Body of pancreas (tissue), 4 donors: ENCODE measurements around the gene BSPRY. TPM values are rescaled to one million over a fixed set of nuclear protein-coding genes. Genes with fewer than 3 reads are reported as not detected.

Source experiments
- ATAC-seq: fragments of 150-250 bp; one replicate; pipeline ENCODE4 v1.9.1; 2016
- DNase-seq, 4 donors: peaks; one replicate each; pipeline ENCODE4 v3.0.0-alpha.2; 2019
- H3K27ac ChIP-seq, 4 donors: fragments of 200-600 bp; sonication (generic); 1 replicate in 3 of 4; 2 replicates in 1 of 4; pipeline versions ENCODE4 v1.5.1 to v1.6.1; 2016 to 2019; ENCODE audit warnings: mild to moderate bottlenecking in 1 of 4, mixed read lengths in 1 of 4, moderate library complexity in 1 of 4
- H3K27me3 ChIP-seq, 2 donors: fragments of 200-600 bp; sonication (generic); one replicate each; pipeline ENCODE4 v1.6.0; 2016; ENCODE audit warnings: mild to moderate bottlenecking in 1 of 2
- H3K36me3 ChIP-seq, 2 donors: fragments of 200-600 bp; sonication (generic); replicated peaks in 1 of 2; 2 replicates each; pipeline ENCODE4 v1.5.1; 2016; ENCODE audit warnings: low read depth in 2 of 2; ENCODE audit not compliant: insufficient read depth in 1 of 2
- H3K4me1 ChIP-seq: fragments of 200-600 bp; sonication (generic); one replicate; pipeline ENCODE4 v1.6.0; 2016
- H3K4me3 ChIP-seq, 2 donors: fragments of 200-600 bp; sonication (generic); 1 replicate in 1 of 2; 2 replicates in 1 of 2; pipeline ENCODE4 v1.5.1; 2016 to 2019
- H3K9me3 ChIP-seq, 3 donors: fragments of 200-600 bp; sonication (generic); 1 replicate in 2 of 3; 2 replicates in 1 of 3; pipeline ENCODE4 v1.5.1; 2016
- CTCF ChIP-seq, 7 experiments: fragments of 450-650 bp in 4 of 7; fragments of 200-600 bp in 3 of 7; sonication (generic) in 3 of 7; IDR thresholded peaks; one replicate each; pipeline ENCODE4 v1.5.1; 2016 to 2019; ENCODE audit warnings: antibody characterized with exemption in 7 of 7
- POLR2A ChIP-seq, 3 donors: fragments of 450-650 bp; IDR thresholded peaks; one replicate each; pipeline ENCODE4 v1.6.1; 2016; ENCODE audit warnings: antibody characterized with exemption in 3 of 3, mild to moderate bottlenecking in 2 of 3
- WGBS, 2 donors: methylation state at CpG; one replicate each; pipeline ENCODE4 v1.1.5; 2017; 5-methylcytosine and 5-hydroxymethylcytosine counted together
- intact Hi-C: fragments of 100-400 bp; cut with DNase I; formaldehyde crosslinking; loops from one replicate; pipeline ENCODE4 v1.15.1; 2023
- total RNA-seq, 2 donors: library from RNA; depleted of rRNA; stranded (reverse); fragments of >200 nt; gene quantifications; one replicate each; pipeline ENCODE4 v1.1.0, GENCODE V29; 2016

BSPRY gene
- total RNA-seq, 2 donors from 2014 or later: 27.0 to 47.0 TPM

GRCh38 chr9:113320051-113320450, 29.3 kb upstream of the BSPRY start:
- Histone ChIP-seq H3K27me3 (no peaks in the 10 kb centered on the region), H3K4me1 (no peaks in the 10 kb centered on the region), H3K4me3 (no peak overlapping the region), H3K36me3 (peaks cover 0 to 1% of the 10 kb centered on the region in 2 donors), H3K27ac (no peak overlapping the region), H3K9me3 (no peaks in the 10 kb centered on the region)
- TF ChIP-seq CTCF (IDR thresholded peaks at IDR 0.05) (no peak), POLR2A (IDR thresholded peaks at IDR 0.05) (no peak)
- WGBS, 2 donors: 87 to 95% methylated on average over 3 of the region's 3 CpGs
- no peak for ATAC-seq
- intact Hi-C loops: no loop called here
- DNase-seq: no peak

DNA sequence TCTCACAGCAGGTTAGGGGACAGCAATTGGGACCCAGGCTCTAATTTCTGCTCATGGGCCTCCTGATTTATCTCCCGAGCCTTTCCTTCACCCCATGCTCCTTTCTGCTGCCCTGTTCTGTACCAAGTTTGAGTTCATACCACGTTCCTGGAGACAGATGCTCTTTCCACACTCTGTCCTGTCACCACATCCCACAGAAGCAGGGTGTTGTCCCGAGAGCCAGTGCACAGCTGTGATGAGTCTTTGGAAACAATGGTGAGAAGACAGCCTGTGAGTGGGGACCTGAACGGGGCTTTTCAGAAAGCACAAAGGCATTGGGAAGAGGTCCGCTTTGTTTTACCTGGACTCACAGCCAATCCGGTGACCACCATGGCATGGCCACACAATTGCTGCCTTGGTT, 26.7 kb upstream of the BSPRY start:
- ATAC-seq: no peak
- WGBS, 2 donors: 73 to 80% methylated on average over 6 of the region's 6 CpGs

GRCh38 chr9:113326230-113326629, 23.1 kb upstream of the BSPRY start:
- DNase-seq: no peak
- no peaks in the 10 kb centered on the region for H3K4me1 ChIP-seq
- 89 to 95% methylated on average over 4 of the region's 4 CpGs for WGBS, 2 donors
- H3K4me3 ChIP-seq: no peak overlapping the region
- TF ChIP-seq CTCF (IDR thresholded peaks at IDR 0.05): no peak
- no peak for TF ChIP-seq POLR2A (IDR thresholded peaks at IDR 0.05)
- H3K9me3 ChIP-seq: no peaks in the 10 kb centered on the region
- no peak overlapping the region for H3K27ac ChIP-seq
- ATAC-seq: no peak
- H3K36me3 ChIP-seq: no peaks in the 10 kb centered on the region
- no peaks in the 10 kb centered on the region for H3K27me3 ChIP-seq
- intact Hi-C loops: no loop called here

More for the DNA sequence above, 26.7 kb upstream of the BSPRY start:
- no peak for DNase-seq
- intact Hi-C loops: no loop called here
- Histone ChIP-seq H3K9me3 (no peaks in the 10 kb centered on the region), H3K4me3 (no peak overlapping the region), H3K4me1 (no peaks in the 10 kb centered on the region), H3K27ac (no peak overlapping the region), H3K27me3 (no peaks in the 10 kb centered on the region), H3K36me3 (peaks cover 0 to 1% of the 10 kb centered on the region in 2 donors)
- TF ChIP-seq POLR2A (IDR thresholded peaks at IDR 0.05): no peak
- no peak for TF ChIP-seq CTCF (IDR thresholded peaks at IDR 0.05)

DNA sequence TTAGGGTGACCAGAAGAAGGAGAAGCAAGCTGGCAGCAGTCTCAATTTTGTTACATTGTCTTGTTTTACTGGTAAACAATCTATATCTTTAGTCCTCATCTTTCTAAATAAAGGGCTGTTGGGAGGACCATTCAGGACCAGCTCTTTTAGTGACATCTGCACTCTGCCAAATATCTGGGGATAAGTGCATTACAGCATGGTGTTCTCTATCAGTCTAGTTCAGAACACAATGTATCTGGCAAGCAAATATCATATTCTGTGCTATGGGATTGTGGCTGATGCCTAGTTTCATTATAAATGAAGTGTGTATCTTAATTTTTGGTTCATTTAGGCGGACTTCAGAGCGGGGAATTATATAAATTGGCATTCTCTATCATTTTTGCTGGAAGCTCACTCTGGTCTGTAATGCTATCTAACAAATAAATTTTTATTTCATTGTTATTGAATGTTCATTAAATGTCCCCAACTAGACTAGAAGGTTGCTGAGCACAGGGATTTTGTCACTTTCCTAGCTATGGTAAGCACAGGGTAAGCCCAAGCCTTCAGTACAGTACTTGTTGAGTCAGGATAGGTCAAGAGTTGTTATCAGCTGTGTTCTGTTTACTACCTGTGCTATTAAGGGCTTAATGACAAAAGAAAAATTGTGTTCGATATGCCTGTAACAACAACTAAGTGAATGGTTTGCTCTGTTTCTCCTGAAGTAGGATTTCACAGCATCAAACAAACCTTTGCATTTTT, 21.1 kb upstream of the BSPRY start:
- DNase-seq: no peak
- intact Hi-C loops: no loop called here
- no peak for TF ChIP-seq POLR2A (IDR thresholded peaks at IDR 0.05)
- TF ChIP-seq CTCF (IDR thresholded peaks at IDR 0.05): no peak

DNA sequence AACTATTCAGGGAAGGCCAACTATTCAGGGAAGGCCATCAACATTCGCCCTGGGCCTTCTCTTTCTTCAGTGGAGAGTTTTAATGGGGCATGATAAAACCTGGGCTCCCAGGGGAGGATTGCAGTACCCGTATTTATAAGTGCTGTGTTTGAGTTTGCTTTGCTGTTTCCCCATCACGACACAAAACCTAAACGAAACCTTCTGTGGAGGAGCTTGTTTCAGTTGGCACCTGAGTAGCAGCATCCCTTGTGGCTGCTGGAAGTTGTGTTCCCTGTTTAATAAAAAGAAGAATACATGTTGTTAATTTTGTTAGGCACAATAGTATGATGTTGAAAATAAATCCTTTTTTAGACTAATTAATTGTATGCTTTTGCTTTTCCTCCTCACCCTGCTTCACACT, 17.6 kb upstream of the BSPRY start:
- no peak overlapping the region for H3K4me3 ChIP-seq
- H3K9me3 ChIP-seq: no peaks in the 10 kb centered on the region
- intact Hi-C loops: no loop called here
- no peaks in the 10 kb centered on the region for H3K36me3 ChIP-seq
- TF ChIP-seq CTCF (IDR thresholded peaks at IDR 0.05): no peak
- TF ChIP-seq POLR2A (IDR thresholded peaks at IDR 0.05): no peak
- 62 to 70% methylated on average over 4 of the region's 4 CpGs for WGBS, 2 donors
- no peak for DNase-seq
- ATAC-seq: no peak
- no peaks in the 10 kb centered on the region for H3K27me3 ChIP-seq
- H3K4me1 ChIP-seq: no peaks in the 10 kb centered on the region
- no peak overlapping the region for H3K27ac ChIP-seq

More for the DNA sequence above, 21.1 kb upstream of the BSPRY start:
- Histone ChIP-seq H3K36me3 (no peaks in the 10 kb centered on the region), H3K9me3 (no peaks in the 10 kb centered on the region), H3K4me1 (no peaks in the 10 kb centered on the region), H3K27me3 (no peaks in the 10 kb centered on the region), H3K27ac (no peak overlapping the region), H3K4me3 (no peak overlapping the region)
- 88 to 95% methylated on average over 3 of the region's 3 CpGs for WGBS, 2 donors
- no peak for ATAC-seq
